ENCODE data around the gene ZNG1E.
A peak's percentile ranks its signal among the peaks of the same experiment; 100 is the strongest.
"Not testable (repeated sequence)": the region's sequence is repeated elsewhere in the genome, so short reads cannot be mapped to it uniquely, and the experiment has no call there.

Gene ZNG1E

DNA sequence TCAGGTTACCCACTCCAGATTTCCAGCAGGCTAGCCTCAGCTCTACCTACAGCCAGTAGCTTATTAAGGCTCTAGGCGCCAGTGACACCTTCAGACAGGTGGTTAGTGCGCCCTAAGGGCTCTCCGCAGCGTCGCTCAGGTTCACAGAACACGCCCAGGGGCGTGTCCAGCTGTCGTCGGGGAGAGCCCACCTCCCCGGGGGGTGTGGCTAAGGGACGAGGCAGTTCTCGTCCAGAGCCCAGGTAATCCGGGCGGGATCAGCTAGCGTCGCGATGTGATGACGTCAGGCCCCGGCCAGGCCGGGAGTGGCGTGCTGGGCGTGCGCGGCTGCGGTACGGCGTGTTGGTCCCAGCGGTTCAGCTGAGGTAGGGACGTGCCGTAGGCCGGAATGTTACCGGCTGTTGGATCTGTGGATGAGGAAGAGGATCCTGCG lies at the start of gene ZNG1E:
Gene ZNG1E, plus strand, starts transcription at position 340 of the 433 bp plus-strand sequence. Its CDS starts 49 bp downstream, at position 389.
- DNase-seq (ENCODE audit: low read depth, low spot score) = peak; percentile 17

DNA sequence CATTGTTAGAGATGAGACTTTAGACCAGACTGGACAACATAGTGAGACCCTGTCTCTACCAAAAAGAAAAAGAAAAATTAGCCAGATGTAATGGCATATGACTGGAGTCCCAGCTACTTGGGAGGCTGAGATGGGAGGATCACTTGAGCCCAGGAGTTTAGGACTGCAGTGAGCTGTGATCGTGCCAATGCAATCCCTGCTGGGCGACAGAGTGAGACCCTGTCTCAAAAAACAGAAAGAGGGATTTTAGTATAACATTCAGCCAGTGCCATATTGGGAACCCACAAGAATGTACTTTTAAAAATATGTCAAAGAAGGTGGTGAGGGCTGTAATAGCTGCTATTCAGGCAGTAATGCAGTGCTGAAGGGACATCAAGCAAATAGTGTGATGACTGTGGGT lies 2.1 kb upstream of the ZNG1E start:
- DNase-seq (ENCODE audit: low read depth, low spot score) = not testable (repeated sequence)

- DNase-seq (ENCODE audit: low read depth, low spot score) = not testable (repeated sequence)
These were observed 710 bp upstream of the ZNG1E start for GRCh38 chr9:65675018-65675417.

- DNase-seq (ENCODE audit: low read depth, low spot score) = not testable (repeated sequence)
These were observed 661 bp downstream of the ZNG1E start for GRCh38 chr9:65676389-65676788.

- DNase-seq (ENCODE audit: low read depth, low spot score) = not testable (repeated sequence)
These were observed 2.8 kb downstream of the ZNG1E start for GRCh38 chr9:65678533-65678932.

GRCh38 chr9:65703550-65703949 lies 27.8 kb downstream of the ZNG1E start:
- DNase-seq (ENCODE audit: low read depth, low spot score) = not testable (repeated sequence)

DNA sequence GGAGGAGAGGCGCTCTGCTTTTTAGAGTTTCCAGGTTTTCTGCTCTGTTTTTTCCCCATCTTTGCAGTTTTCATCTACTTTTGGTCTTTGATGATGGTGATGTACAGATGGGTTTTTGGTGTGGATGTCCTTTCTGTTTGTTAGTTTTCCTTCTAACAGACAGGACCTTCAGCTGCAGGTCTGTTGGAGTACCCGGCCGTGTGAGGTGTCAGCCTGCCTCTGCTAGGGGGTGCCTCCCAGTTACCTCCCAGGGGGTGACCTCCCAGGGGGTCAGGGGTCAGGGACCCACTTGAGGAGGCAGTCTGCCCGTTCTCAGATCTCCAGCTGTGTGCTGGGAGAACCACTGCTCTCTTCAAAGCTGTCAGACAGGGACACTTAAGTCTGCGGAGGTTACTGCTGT lies 38.7 kb downstream of the ZNG1E start:
- DNase-seq (ENCODE audit: low read depth, low spot score) = not testable (repeated sequence)

DNA sequence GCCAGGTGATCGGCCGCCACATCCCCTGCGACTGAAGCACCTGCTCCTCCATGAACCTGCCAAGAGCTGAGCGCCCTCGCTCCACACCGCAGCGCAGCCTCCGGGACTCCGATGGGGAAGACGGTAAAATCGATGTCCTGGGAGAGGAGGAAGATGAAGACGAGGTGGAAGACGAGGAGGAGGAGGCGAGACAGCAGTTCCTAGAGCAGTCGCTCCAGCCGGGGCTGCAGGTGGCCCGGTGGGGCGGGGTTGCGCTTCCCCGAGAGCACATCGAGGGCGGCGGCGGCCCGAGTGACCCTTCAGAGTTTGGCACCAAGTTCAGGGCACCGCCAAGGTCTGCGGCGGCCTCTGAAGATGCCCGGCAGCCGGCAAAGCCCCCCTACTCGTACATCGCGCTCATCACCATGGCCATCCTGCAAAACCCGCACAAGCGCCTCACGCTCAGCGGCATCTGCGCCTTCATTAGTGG lies 61.4 kb downstream of the ZNG1E start, which contains the start of gene FOXD4L4:
Gene FOXD4L4, plus strand, starts transcription at position 51 of the 469 bp plus-strand sequence. Its CDS starts 0 bp downstream, at position 51.
- not testable (repeated sequence) for DNase-seq (ENCODE audit: low read depth, low spot score)

- DNase-seq (ENCODE audit: low read depth, low spot score) = not testable (repeated sequence)
These were observed 62.4 kb downstream of the ZNG1E start for GRCh38 chr9:65738133-65738532.
